Stimulated activated CD4-positive, alpha-beta T cell treated with anti-CD3 and anti-CD28 coated beads, Interleukin-1b, Interleukin-23, amount 100 ng/mL, for 1 hour (primary cell): ENCODE results near the gene CYP3A7.
"Not testable (repeated sequence)": the region's sequence is repeated elsewhere in the genome, so short reads cannot be mapped to it uniquely, and the experiment has no call there.

Experiments used
- DNase-seq, 2 donors: peaks; one replicate each; pipeline ENCODE4 v3.0.0-alpha.2; 2020; ENCODE audit warnings: low read depth in 2 of 2

Gene CYP3A7

DNA sequence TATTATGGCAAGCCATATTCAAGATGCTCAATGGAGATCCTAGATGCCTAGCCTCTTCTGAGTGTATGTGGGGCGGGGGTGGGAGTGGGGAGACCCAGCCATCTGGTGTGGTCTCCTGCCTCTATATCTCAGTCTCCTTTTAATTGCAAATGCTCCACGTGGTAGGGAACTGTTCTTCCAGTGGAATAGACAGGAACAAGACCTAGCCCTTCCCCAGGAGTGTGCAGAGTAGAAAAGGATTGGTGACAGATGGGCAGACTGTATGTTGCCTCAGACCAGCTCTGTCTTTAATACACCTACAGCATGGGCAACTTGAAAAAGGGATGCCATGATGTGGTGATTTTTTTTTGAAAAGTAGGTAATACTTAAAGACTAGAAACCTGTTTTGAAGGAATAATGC lies 67.8 kb downstream of the CYP3A7 start:
- DNase-seq = no peak

DNA sequence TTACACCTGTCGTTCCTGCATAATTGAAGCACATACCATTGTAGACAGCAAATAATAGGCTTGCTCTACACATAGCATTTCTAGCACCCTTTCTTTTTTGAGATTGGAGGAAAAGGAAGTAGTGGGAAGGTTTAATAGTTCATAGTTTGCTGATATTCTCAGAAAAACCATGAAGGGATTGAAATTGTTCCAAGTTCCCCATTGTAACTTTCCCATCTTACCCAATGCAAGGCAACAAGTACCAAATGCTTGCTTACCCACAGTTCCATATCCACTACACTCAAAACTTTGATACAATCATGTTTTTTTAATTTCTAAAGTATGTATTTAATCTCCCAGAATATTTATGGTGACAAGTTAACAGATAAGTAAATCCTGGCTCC lies 69.0 kb downstream of the CYP3A7 start:
- DNase-seq = no peak

DNA sequence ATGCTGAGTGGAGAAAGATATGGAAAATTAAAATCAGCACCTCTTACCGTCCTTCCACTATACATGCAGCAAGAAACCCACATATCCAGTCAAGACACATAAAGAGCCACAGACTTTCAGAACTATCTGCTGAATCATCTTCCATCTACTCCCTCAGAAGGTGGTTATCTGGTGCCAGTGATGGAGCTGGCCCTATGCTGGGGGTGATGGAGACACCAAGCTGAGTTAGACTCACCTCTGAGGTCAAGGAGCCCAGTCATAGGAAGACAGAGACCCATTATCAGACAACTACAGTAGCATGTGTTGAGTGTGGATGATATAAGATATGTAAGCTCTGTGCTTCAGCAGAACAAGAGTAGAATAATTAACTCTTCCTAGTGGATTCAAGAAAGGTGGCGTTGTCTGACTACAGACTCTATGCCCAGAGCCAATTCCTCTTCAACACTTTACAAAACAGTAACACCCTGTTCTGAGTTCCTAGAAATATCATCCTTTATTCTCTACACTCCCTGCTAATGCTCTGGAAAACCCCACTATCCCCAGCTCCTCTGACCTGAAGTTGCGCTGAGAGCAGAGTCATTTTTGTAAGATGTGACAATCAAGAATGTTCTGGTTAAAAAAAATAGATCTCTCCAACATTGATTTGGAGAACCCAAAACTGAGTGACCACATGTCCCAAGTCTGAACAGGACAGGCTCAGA lies 69.5 kb downstream of the CYP3A7 start:
- no peak for DNase-seq

DNA sequence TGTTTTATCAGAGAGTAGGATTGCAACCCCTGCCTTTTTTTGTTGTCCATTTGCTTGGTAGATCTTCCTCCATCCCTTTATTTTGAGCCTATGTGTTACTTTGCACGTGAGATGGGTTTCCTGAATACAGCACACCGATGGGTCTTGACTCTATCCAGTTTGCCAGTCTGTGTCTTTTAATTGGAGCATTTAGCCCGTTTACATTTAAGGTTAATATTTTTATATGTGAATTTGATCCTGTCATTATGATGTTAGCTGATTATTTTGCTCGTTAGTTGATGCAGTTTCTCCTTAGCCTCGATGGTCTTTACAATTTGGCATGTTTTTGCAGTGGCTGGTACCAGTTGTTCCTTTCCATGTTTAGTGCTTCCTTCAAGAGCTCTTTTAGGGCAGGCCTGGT lies 77.1 kb downstream of the CYP3A7 start:
- not testable (repeated sequence) for DNase-seq
